Measurements from ENCODE around the gene SHB.

GRCh38 chr9:38094165-38094564, 25.1 kb upstream of the SHB start:
- TF ChIP-seq CTCF (conservative IDR thresholded peaks at IDR 0.05 in 1 of 2, IDR thresholded peaks at IDR 0.05 in 1 of 2; ENCODE audit: low read depth in 1 of 2, low read length in 2 of 2) (no peak), EZH2 (IDR thresholded peaks at IDR 0.05; ENCODE audit: low read length, missing control alignments) (no peak)
